ENCODE results near the gene CACNA2D1.

DNA sequence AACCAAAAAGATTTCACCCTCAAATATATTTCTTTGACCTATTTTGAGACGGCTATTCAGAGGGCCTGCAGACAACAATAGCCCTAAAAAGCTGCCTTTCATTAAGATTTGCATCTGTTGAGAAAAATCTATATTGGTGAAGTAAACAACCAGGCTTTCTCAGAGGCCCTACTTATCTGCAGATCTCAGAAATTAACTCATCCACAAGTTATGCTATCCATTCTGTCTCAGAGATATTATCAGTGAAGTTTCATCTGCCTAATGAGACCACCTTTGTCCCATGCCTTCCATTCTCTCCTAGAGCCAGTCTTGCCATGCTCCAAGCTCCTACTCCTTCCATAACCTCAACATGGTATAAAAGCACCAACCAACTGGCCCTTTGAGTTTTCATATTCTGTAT lies 130.3 kb downstream of the CACNA2D1 start:
- no peak for TF ChIP-seq ZNF8 (CRISPR knock-in tag; IDR thresholded peaks at IDR 0.05)
- no peak for TF ChIP-seq ZNF565 (CRISPR knock-in tag; conservative IDR thresholded peaks at IDR 0.05; ENCODE audit: low read depth)
- TF ChIP-seq, protein P1, sequence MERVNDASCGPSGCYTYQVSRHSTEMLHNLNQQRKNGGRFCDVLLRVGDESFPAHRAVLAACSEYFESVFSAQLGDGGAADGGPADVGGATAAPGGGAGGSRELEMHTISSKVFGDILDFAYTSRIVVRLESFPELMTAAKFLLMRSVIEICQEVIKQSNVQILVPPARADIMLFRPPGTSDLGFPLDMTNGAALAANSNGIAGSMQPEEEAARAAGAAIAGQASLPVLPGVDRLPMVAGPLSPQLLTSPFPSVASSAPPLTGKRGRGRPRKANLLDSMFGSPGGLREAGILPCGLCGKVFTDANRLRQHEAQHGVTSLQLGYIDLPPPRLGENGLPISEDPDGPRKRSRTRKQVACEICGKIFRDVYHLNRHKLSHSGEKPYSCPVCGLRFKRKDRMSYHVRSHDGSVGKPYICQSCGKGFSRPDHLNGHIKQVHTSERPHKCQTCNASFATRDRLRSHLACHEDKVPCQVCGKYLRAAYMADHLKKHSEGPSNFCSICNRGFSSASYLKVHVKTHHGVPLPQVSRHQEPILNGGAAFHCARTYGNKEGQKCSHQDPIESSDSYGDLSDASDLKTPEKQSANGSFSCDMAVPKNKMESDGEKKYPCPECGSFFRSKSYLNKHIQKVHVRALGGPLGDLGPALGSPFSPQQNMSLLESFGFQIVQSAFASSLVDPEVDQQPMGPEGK (CRISPR knock-in tag; IDR thresholded peaks at IDR 0.05; ENCODE audit: borderline replicate concordance) = no peak
- no peak for TF ChIP-seq TOX (CRISPR knock-in tag; IDR thresholded peaks at IDR 0.05; ENCODE audit: borderline replicate concordance)
- TF ChIP-seq, protein P2, sequence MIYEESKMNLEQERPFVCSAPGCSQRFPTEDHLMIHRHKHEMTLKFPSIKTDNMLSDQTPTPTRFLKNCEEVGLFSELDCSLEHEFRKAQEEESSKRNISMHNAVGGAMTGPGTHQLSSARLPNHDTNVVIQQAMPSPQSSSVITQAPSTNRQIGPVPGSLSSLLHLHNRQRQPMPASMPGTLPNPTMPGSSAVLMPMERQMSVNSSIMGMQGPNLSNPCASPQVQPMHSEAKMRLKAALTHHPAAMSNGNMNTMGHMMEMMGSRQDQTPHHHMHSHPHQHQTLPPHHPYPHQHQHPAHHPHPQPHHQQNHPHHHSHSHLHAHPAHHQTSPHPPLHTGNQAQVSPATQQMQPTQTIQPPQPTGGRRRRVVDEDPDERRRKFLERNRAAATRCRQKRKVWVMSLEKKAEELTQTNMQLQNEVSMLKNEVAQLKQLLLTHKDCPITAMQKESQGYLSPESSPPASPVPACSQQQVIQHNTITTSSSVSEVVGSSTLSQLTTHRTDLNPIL (CRISPR knock-in tag; IDR thresholded peaks at IDR 0.05; ENCODE audit: low read depth) = no peak
- no peak for TF ChIP-seq GLIS3 (CRISPR knock-in tag; IDR thresholded peaks at IDR 0.05)
- TF ChIP-seq SNAI2 (CRISPR knock-in tag; IDR thresholded peaks at IDR 0.05) = no peak
- no peak for TF ChIP-seq RARB (CRISPR knock-in tag; IDR thresholded peaks at IDR 0.05)

Measured in SK-N-SH treated with all-trans-retinoic acid at 6 μM for 48 hours (cell line).